Mucosa of descending colon (tissue), 3 donors: ENCODE data around the gene CCDC190. TPM values are rescaled to one million over a fixed set of nuclear protein-coding genes. Genes with fewer than 3 reads are reported as not detected.
"Not testable (repeated sequence)": the region's sequence is repeated elsewhere in the genome, so short reads cannot be mapped to it uniquely, and the experiment has no call there.

Experiments used
- ATAC-seq: fragments of 200-7000 bp; cut with Tn5 transposase; one replicate; pipeline ENCODE4 v1.9.1; 2020; ENCODE audit warnings: mild to moderate bottlenecking, moderate library complexity
- DNase-seq, 3 donors: peaks; one replicate each; pipeline ENCODE4 v3.0.0-alpha.2; 2020
- H3K36me3 ChIP-seq: fragments of 200-600 bp; one replicate; pipeline ENCODE4 v1.8.0; 2021; ENCODE audit warnings: low read depth, mild to moderate bottlenecking
- H3K4me1 ChIP-seq: fragments of 200-600 bp; one replicate; pipeline ENCODE4 v1.8.0; 2021; ENCODE audit warnings: low read depth, mild to moderate bottlenecking
- H3K4me3 ChIP-seq: fragments of 200-600 bp; one replicate; pipeline ENCODE4 v1.8.0; 2021; ENCODE audit warnings: mild to moderate bottlenecking
- H3K9me3 ChIP-seq: fragments of 200-600 bp; one replicate; pipeline ENCODE4 v1.8.0; 2021; ENCODE audit warnings: mild to moderate bottlenecking
- intact Hi-C, 2 donors: fragments of 100-400 bp; cut with DNase I in 1 of 2; cut with micrococcal nuclease in 1 of 2; formaldehyde crosslinking; loops; one replicate each; pipeline versions ENCODE4 v1.11.0 to v1.11.1; 2022; cut with DNase I, micrococcal nuclease
- total RNA-seq, 3 donors: library from RNA; stranded (reverse); fragmentation: NEBNext Ultra II Directional in 2 of 3; extraction: Animal tissue kit (Norgen Biotek cat#: 25700) in 2 of 3; gene quantifications; one replicate each; pipeline versions ENCODE4 v1.2.1 to v1.2.4, GENCODE V29; 2021 to 2023
- TF ChIP-seq, protein P1 (sequence below): fragments of 200-600 bp; IDR thresholded peaks from one replicate; pipeline ENCODE4 v1.8.0; 2022; ENCODE audit warnings: antibody characterized with exemption, mild to moderate bottlenecking
- donor health status: DM: no; HTN: no; CAD: no; lungs with moderate emphysema.
- donor health status: DM: no; HTN: no; CAD: no.
- donor health status: DM: no; HTN: yes; CAD: no.

The CCDC190 gene
- total RNA-seq, 3 donors from 2014 or later, result not detected

DNA sequence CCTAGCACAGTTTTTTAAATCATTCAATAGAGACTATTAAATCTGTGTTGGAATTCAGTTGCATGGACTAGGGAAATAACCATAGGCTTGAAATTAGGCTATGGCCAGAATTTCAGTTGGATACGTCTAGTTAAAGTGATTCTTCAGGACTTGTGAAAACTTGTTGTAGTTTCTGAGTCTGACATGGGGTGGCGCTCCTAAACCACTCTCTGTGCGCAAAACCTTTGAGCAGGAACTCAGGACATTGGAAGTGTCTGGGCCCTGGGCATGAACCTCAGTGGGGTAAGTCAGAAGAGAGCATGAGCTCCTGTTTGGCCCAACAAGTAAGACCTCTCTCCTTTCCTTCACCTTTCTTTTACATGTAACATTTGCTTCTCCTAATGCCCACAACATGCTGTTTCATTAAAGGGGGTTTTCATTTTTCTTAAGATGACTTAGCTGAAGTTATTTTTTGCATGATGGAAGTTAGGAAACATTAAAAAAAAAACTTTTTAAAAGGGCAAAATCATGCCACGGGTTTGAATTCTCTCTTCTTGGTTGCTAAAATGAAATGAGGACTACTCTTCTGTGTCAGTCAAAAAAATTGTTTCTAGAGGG, 17.1 kb upstream of the CCDC190 start:
- Histone ChIP-seq H3K4me3 (no peak overlapping the region), H3K9me3 (no peaks in the 10 kb centered on the region), H3K4me1 (no peaks in the 10 kb centered on the region), H3K36me3 (no peaks in the 10 kb centered on the region)
- intact Hi-C loops, result loop anchor here (10.0 kb wide), 1 partner anchor 297 kb away; no protein-coding TSS in a partner anchor
- DNase-seq (peak in 2 of 3 donors; percentile 40 to 65), ATAC-seq (peak; percentile 56)
- TF ChIP-seq, protein P1, sequence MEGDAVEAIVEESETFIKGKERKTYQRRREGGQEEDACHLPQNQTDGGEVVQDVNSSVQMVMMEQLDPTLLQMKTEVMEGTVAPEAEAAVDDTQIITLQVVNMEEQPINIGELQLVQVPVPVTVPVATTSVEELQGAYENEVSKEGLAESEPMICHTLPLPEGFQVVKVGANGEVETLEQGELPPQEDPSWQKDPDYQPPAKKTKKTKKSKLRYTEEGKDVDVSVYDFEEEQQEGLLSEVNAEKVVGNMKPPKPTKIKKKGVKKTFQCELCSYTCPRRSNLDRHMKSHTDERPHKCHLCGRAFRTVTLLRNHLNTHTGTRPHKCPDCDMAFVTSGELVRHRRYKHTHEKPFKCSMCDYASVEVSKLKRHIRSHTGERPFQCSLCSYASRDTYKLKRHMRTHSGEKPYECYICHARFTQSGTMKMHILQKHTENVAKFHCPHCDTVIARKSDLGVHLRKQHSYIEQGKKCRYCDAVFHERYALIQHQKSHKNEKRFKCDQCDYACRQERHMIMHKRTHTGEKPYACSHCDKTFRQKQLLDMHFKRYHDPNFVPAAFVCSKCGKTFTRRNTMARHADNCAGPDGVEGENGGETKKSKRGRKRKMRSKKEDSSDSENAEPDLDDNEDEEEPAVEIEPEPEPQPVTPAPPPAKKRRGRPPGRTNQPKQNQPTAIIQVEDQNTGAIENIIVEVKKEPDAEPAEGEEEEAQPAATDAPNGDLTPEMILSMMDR, result no peak

DNA sequence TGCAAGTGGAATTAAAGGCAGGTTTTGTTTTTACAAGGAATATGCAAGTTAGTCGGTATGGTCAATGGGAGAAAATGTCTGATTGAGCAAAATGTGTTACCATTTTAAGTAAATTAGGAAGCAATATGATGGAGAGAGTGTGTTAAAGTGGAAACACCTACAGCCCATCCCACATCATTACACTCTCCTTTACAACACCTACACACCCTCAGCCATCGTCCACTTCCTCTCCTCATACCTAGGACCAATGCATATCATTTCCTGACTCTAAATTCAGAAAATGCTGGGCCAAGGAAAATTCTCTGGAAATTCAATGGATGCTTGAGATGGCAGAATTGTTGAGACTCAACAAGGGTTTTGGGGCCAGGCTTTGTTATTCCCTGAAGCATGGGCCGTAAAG, 16.4 kb upstream of the CCDC190 start:
- no peaks in the 10 kb centered on the region for H3K4me1 ChIP-seq
- H3K36me3 ChIP-seq, result no peaks in the 10 kb centered on the region
- DNase-seq (no peak), ATAC-seq (peak; percentile 53)
- H3K9me3 ChIP-seq, result no peaks in the 10 kb centered on the region
- no peak overlapping the region for H3K4me3 ChIP-seq
- TF ChIP-seq, protein P1, result no peak
- intact Hi-C loops, result loop anchor here (10.0 kb wide), 1 partner anchor 297 kb away; no protein-coding TSS in a partner anchor

DNA sequence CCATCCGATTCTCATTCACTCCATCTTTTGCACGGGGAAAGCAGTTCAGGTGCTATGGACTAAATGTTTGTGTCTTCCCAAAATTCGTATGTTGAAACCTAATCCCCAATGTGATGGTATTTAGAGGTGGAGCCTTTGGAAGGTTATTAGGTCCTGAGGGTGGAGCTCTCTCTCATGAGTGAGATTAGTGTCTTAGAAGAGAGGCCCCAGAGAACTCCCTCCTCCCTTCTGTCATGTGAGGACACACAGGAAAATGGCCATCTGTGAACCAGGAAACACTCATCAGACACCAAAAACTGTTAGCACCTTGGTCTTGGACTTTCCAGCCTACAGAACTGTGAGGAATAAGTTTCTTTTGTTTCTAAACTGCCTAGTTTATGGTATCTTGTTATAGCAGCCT, 15.8 kb upstream of the CCDC190 start:
- TF ChIP-seq, protein P1, result no peak
- H3K9me3 ChIP-seq, result no peaks in the 10 kb centered on the region
- no peaks in the 10 kb centered on the region for H3K4me1 ChIP-seq
- intact Hi-C loops, result loop anchor here (10.0 kb wide), 1 partner anchor 298 kb away; no protein-coding TSS in a partner anchor
- DNase-seq (no peak), ATAC-seq (no peak)
- H3K4me3 ChIP-seq, result no peak overlapping the region
- H3K36me3 ChIP-seq, result no peaks in the 10 kb centered on the region

DNA sequence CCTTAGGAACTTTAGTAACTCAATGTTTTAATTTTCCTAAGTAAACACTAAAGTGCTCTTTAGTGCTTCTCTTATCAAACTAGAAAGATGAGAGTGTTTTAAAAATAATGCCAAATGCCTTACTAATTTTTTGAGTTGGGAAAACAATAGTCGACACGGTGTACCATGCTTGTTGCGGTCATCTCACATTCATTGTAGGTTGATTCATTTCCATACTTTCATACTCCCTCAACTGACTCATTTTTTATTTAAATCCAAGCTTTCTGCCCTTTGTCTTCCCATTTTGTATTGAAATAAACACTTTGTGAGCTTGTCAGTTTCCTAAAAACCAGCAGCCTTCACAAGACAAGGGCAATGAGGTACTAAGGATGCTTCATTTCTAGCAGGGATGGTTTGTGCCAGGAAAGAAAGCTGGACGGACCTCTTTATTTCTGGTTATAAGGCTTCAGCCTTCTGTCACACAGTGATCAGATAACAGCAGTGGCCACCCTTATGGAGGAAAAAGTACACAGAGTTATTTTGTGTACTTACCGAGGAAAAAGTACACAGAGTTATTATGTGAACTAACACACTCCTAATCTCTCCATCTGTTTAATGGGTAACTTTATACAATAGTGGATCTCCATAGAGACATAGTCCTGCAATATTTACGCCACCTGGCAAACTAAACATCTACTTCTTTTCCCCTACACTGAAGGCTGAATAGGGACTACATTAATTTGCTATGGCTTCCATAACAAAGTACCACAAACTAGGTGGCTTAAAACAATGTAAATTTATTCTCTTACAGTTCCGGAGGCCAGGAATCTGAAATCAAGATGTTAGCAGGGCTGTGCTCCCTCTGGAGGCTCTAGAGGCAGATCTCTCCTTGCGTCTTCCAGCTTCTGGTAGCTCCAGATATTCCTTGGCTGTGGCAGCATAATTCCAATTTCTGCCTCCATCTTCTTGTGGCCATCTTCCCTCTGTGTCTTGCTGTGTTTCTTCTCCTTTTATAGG, 13.0 kb upstream of the CCDC190 start:
- ATAC-seq, result peak; percentile 92
- no peaks in the 10 kb centered on the region for H3K36me3 ChIP-seq
- no peak for DNase-seq
- H3K4me1 ChIP-seq, result no peaks in the 10 kb centered on the region
- peaks cover 2% of the 10 kb centered on the region for H3K9me3 ChIP-seq
- no peak overlapping the region for H3K4me3 ChIP-seq
- TF ChIP-seq, protein P1, result no peak
- intact Hi-C loops, result loop anchor here (10.0 kb wide), 1 partner anchor 301 kb away; no protein-coding TSS in a partner anchor

DNA sequence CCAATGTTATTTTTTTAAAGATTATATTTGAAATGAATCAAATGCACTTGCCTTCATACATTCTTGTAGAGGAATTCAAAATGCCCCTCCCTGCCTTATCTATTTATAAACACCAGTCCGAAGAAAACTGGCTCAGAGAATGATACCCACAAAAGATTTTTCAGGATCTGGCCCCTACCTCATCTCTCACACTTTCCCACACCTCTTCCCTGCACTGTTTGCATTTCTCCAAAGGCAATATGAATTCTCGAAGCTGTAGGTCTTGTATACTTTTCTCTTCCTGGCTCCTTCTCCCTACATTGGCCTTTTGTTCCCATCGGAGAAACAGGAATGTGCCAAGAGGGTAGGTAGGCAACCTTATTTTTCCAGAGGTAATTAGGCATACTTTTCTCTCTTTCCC, 12.0 kb upstream of the CCDC190 start:
- Histone ChIP-seq H3K4me3 (no peak overlapping the region), H3K4me1 (no peaks in the 10 kb centered on the region), H3K36me3 (no peaks in the 10 kb centered on the region), H3K9me3 (peaks cover 2% of the 10 kb centered on the region)
- intact Hi-C loops, result loop anchor here (10.0 kb wide), 1 partner anchor 302 kb away; no protein-coding TSS in a partner anchor
- ATAC-seq (no peak), DNase-seq (no peak)
- TF ChIP-seq, protein P1, result no peak

DNA sequence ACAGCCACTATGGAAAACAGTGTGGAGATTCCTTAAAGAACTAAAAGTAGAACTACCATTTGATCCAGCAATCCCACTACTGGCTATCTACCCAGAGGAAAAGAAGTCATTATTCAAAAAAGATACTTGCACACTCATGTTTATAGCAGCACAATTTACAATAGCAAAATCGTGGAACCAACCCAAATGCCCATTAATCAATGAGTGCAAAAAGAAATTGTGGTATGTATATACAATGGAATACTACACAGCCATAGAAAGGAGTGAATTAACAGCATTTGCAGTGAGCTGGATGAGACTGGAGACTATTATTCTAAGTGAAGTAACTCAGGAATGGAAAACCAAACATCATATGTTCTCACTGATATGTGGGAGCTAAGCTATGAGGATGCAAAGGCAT, 10.4 kb upstream of the CCDC190 start:
- DNase-seq, ATAC-seq, H3K4me1 ChIP-seq, H3K36me3 ChIP-seq, H3K4me3 ChIP-seq, H3K9me3 ChIP-seq: not testable (repeated sequence)
- intact Hi-C loops, result loop anchor here (10.0 kb wide), 1 partner anchor 303 kb away; no protein-coding TSS in a partner anchor
